Measurements from ENCODE around the gene VPS37C. TPM values are rescaled to one million over a fixed set of nuclear protein-coding genes. Genes with fewer than 3 reads are reported as not detected.

The VPS37C gene
- total and polyA plus RNA-seq, 2 experiments from 2014 or later: 20.8 to 22.0 TPM

- no peaks in the 10 kb centered on the region for H3K4me1 ChIP-seq (ENCODE audit: low read depth)
- H3K9me3 ChIP-seq (ENCODE audit: low read depth): no peaks in the 10 kb centered on the region
- TF ChIP-seq, protein P1, sequence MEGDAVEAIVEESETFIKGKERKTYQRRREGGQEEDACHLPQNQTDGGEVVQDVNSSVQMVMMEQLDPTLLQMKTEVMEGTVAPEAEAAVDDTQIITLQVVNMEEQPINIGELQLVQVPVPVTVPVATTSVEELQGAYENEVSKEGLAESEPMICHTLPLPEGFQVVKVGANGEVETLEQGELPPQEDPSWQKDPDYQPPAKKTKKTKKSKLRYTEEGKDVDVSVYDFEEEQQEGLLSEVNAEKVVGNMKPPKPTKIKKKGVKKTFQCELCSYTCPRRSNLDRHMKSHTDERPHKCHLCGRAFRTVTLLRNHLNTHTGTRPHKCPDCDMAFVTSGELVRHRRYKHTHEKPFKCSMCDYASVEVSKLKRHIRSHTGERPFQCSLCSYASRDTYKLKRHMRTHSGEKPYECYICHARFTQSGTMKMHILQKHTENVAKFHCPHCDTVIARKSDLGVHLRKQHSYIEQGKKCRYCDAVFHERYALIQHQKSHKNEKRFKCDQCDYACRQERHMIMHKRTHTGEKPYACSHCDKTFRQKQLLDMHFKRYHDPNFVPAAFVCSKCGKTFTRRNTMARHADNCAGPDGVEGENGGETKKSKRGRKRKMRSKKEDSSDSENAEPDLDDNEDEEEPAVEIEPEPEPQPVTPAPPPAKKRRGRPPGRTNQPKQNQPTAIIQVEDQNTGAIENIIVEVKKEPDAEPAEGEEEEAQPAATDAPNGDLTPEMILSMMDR (IDR thresholded peaks at IDR 0.05; ENCODE audit: low read depth, low read length): no peak
- H3K4me3 ChIP-seq: no peak overlapping the region
- H3K27me3 ChIP-seq: no peaks in the 10 kb centered on the region
- DNase-seq (ENCODE audit: low read depth in 1 of 2, low spot score in 1 of 2): no peak
- no peaks in the 10 kb centered on the region for H3K36me3 ChIP-seq
- H3K27ac ChIP-seq: no peak overlapping the region
These were observed 32.1 kb downstream of the VPS37C start for GRCh38 chr11:61128947-61129638.

- TF ChIP-seq, protein P1 (IDR thresholded peaks at IDR 0.05; ENCODE audit: low read depth, low read length): no peak
- H3K9me3 ChIP-seq (ENCODE audit: low read depth): no peaks in the 10 kb centered on the region
- no peak for DNase-seq (ENCODE audit: low read depth in 1 of 2, low spot score in 1 of 2)
- H3K4me3 ChIP-seq: no peak overlapping the region
- H3K36me3 ChIP-seq: no peaks in the 10 kb centered on the region
- no peaks in the 10 kb centered on the region for H3K27me3 ChIP-seq
- H3K4me1 ChIP-seq (ENCODE audit: low read depth): no peaks in the 10 kb centered on the region
- no peak overlapping the region for H3K27ac ChIP-seq
These were observed 33.2 kb downstream of the VPS37C start for GRCh38 chr11:61127991-61128390.

- H3K4me3 ChIP-seq: no peak overlapping the region
- TF ChIP-seq, protein P1 (IDR thresholded peaks at IDR 0.05; ENCODE audit: low read depth, low read length): peak; percentile 28
- H3K9me3 ChIP-seq (ENCODE audit: low read depth): no peaks in the 10 kb centered on the region
- H3K27ac ChIP-seq: no peak overlapping the region
- peak; percentile 26 to 42 for DNase-seq (ENCODE audit: low read depth in 1 of 2, low spot score in 1 of 2)
- no peaks in the 10 kb centered on the region for H3K27me3 ChIP-seq
- no peaks in the 10 kb centered on the region for H3K4me1 ChIP-seq (ENCODE audit: low read depth)
- H3K36me3 ChIP-seq: no peaks in the 10 kb centered on the region
These were observed 35.0 kb downstream of the VPS37C start for GRCh38 chr11:61126256-61126655.

DNA sequence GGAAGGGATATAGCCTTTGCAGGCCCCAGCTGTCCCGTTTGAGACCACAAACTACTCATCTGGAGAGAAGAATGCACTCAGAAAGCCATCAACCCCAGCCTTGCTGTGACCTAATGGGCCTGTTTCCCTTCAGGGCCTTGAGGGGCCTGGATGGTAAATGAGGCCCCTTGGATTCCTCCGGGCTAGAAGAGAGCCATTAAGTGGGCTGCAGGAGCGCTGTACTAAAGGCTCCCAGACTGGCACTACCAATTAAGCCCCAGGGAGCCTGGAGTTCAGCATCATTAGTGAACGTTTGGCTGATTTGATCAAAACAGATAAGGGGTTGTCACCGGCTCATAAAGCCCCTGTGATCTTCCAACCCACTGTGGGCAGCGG lies 35.9 kb downstream of the VPS37C start:
- Histone ChIP-seq H3K9me3 (ENCODE audit: low read depth) (no peaks in the 10 kb centered on the region), H3K4me3 (no peak overlapping the region), H3K4me1 (ENCODE audit: low read depth) (no peaks in the 10 kb centered on the region), H3K27ac (no peak overlapping the region), H3K36me3 (no peaks in the 10 kb centered on the region), H3K27me3 (no peaks in the 10 kb centered on the region)
- TF ChIP-seq, protein P1 (IDR thresholded peaks at IDR 0.05; ENCODE audit: low read depth, low read length): no peak
- no peak for DNase-seq (ENCODE audit: low read depth in 1 of 2, low spot score in 1 of 2)

- DNase-seq (ENCODE audit: low read depth in 1 of 2, low spot score in 1 of 2): no peak
- no peaks in the 10 kb centered on the region for H3K9me3 ChIP-seq (ENCODE audit: low read depth)
- no peaks in the 10 kb centered on the region for H3K4me1 ChIP-seq (ENCODE audit: low read depth)
- no peak overlapping the region for H3K27ac ChIP-seq
- TF ChIP-seq, protein P1 (IDR thresholded peaks at IDR 0.05; ENCODE audit: low read depth, low read length): no peak
- no peak overlapping the region for H3K4me3 ChIP-seq
- H3K27me3 ChIP-seq: no peaks in the 10 kb centered on the region
- no peaks in the 10 kb centered on the region for H3K36me3 ChIP-seq
These were observed 36.5 kb downstream of the VPS37C start for GRCh38 chr11:61124574-61125309.

Data from cardiac muscle cell (in vitro differentiated cells and primary cell).